Muscle of arm (tissue), 12 donors: Measurements from ENCODE around the gene GAA. TPM values are rescaled to one million over a fixed set of nuclear protein-coding genes. Genes with fewer than 3 reads are reported as not detected.

ENCODE experiments used
- DNase-seq: peaks from one replicate; pipeline ENCODE4 v3.0.0-alpha.2; 2013
- polyA plus RNA-seq, 12 donors: library from polyadenylated mRNA; unstranded; fragments of 120-200 nt; gene quantifications; one replicate each; pipeline ENCODE4 v1.2.1, GENCODE V29; 2013; ENCODE audit not compliant: insufficient read length in 12 of 12

Gene GAA
- polyA plus RNA-seq, 12 donors, result 17.8 to 38.2 (median 27.4) TPM; not detected in 1

DNA sequence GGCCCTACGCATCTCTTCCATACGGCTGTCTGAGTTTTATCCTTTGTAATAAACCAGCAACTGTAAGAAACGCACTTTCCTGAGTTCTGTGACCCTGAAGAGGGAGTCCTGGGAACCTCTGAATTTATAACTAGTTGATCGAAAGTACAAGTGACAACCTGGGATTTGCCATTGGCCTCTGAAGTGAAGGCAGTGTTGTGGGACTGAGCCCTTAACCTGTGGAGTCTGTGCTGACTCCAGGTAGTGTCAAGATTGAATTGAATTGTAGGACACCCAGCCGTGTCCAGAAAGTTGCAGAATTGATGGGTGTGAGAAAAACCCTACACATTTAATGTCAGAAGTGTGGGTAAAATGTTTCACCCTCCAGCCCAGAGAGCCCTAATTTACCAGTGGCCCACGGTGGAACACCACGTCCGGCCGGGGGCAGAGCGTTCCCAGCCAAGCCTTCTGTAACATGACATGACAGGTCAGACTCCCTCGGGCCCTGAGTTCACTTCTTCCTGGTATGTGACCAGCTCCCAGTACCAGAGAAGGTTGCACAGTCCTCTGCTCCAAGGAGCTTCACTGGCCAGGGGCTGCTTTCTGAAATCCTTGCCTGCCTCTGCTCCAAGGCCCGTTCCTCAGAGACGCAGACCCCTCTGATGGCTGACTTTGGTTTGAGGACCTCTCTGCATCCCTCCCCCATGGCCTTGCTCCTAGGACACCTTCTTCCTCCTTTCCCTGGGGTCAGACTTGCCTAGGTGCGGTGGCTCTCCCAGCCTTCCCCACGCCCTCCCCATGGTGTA, 1.5 kb downstream of the GAA start:
- no peak for DNase-seq

DNA sequence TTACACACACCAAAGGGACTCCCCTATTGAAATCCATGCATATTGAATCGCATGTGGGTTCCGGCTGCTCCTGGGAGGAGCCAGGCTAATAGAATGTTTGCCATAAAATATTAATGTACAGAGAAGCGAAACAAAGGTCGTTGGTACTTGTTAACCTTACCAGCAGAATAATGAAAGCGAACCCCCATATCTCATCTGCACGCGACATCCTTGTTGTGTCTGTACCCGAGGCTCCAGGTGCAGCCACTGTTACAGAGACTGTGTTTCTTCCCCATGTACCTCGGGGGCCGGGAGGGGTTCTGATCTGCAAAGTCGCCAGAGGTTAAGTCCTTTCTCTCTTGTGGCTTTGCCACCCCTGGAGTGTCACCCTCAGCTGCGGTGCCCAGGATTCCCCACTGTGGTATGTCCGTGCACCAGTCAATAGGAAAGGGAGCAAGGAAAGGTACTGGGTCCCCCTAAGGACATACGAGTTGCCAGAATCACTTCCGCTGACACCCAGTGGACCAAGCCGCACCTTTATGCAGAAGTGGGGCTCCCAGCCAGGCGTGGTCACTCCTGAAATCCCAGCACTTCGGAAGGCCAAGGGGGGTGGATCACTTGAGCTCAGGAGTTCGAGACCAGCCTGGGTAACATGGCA, 2.2 kb downstream of the GAA start:
- no peak for DNase-seq

GRCh38 chr17:80104321-80104955, 3.1 kb downstream of the GAA start:
- no peak for DNase-seq

GRCh38 chr17:80104956-80105375, 3.6 kb downstream of the GAA start:
- DNase-seq, result no peak

DNA sequence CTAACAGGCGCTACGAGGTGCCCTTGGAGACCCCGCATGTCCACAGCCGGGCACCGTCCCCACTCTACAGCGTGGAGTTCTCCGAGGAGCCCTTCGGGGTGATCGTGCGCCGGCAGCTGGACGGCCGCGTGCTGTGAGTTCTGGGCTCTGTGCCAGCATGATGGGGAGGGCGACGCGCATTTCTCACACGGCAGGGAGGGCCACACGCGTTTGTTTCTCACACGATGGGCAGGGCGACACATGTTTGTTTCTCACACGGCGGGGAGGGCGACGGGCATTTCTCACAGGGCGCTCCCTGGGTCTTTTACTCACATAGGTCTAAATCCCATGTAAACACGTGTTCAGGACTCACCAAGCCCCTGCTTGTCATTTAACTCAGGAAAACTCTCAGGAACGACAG, 4.4 kb downstream of the GAA start:
- no peak for DNase-seq

- no peak for DNase-seq
Measured at GRCh38 chr17:80106176-80106575, 4.8 kb downstream of the GAA start.

DNA sequence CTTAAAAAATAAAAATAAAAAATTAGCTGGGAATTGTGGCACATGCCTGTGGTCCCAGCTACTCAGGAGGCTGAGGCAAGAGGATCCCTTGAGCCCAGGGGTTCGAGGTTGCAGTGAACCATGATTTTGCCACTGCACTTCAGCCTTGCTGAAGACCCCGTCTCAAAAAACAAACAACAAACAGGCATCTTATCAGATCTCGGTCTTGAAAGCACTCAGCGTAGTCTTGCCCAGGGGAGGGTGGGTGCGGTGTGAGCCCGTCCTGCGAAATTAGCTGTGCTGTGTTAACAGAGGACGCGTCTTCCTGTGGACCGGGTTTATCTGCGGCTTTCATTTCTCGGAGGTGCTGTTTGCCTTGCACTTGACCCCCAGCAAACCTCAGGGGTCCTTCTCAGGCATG, 5.4 kb downstream of the GAA start:
- no peak for DNase-seq

- DNase-seq, result no peak
Measured at GRCh38 chr17:80107231-80108021, 6.0 kb downstream of the GAA start.

DNA sequence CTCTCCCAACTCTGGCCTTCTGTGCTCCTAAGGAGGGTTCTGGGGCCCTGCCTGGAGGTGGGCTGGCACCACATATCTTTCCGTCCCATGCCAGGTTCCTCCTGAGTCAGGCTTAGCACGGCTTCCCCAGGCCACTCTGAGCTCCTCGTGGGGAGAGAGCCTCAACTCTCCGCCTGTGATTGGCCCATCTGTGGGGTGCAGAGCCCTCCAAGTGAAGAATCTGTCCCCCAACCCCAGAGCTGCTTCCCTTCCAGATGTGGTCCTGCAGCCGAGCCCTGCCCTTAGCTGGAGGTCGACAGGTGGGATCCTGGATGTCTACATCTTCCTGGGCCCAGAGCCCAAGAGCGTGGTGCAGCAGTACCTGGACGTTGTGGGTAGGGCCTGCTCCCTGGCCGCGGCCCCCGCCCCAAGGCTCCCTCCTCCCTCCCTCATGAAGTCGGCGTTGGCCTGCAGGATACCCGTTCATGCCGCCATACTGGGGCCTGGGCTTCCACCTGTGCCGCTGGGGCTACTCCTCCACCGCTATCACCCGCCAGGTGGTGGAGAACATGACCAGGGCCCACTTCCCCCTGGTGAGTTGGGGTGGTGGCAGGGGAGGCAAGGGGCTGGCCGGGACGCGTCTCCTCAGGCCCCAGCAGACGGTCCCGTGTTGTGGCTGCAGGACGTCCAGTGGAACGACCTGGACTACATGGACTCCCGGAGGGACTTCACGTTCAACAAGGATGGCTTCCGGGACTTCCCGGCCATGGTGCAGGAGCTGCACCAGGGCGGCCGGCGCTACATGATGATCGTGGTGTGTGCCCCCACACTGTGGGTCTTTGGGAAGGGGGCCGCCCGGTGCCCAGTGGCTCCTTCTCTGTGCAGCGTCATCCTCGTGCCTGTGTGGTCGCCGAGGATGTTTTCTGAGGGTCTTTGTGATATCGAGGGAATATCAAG, 6.9 kb downstream of the GAA start:
- no peak for DNase-seq

GRCh38 chr17:80109066-80109660, 7.8 kb downstream of the GAA start:
- DNase-seq, result no peak

GRCh38 chr17:80109713-80110446, 8.5 kb downstream of the GAA start:
- DNase-seq, result no peak

DNA sequence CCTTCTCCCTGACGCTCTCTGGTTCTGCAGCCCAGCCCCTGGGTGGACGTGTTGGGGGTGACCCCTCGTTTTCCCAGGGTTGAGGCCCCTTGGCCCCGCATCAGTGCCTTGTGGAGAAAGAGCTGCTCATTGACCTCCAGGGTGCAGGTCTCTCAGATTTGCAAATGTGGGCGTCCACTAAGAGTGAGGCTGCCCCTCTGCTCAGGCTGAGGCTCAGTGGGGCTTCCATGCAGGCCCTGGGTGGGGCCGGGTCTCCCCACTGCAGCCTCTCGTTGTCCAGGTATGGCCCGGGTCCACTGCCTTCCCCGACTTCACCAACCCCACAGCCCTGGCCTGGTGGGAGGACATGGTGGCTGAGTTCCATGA, 9.0 kb downstream of the GAA start:
- no peak for DNase-seq

GRCh38 chr17:80110927-80111701, 9.7 kb downstream of the GAA start:
- DNase-seq, result no peak

- no peak for DNase-seq
Measured at GRCh38 chr17:80111702-80112470, 10.5 kb downstream of the GAA start.

GRCh38 chr17:80112471-80113032, 11.2 kb downstream of the GAA start:
- no peak for DNase-seq

DNA sequence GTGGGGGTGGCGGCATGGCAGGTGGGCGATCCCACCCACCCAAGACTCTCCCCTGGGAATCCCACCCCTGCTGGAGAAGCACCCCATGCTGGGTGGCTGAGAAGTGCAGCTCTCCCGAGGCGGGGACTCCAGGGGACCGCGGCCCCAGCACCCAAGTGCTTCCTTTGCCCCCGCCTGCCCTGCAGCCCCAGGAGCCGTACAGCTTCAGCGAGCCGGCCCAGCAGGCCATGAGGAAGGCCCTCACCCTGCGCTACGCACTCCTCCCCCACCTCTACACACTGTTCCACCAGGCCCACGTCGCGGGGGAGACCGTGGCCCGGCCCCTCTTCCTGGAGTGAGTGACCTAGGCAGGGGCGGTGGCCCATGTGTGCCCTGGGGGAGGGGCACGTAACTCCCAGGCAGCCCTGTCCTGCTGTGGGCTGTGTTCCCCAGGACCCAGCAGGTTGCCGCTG, 11.7 kb downstream of the GAA start:
- DNase-seq, result no peak

DNA sequence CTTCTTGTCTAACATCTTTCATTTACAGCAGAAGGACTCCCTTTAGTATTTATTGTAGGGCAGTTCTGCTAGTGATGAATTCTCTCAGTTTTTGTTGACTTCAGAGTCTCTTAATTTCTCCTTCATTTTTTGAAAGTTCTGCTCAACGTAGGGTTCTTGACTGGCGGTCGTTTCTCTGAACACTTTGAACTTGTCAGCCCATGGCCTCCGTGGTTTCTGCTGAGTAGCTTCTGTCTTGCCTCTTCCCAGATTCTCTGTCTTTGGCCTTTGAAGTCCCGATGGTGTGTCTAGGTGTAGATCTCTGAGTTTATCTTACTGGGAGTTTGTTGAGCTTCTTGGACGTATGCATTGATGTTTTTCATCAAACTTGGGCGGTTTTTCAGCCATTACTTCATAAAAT, 13.4 kb downstream of the GAA start:
- no peak for DNase-seq

GRCh38 chr17:80115159-80115558, 13.8 kb downstream of the GAA start:
- DNase-seq, result no peak
